Inflammatory macrophage treated with lipopolysaccharide for 4 hours (primary cell): ENCODE results near the gene RNPEP.
"Not testable (repeated sequence)": the region's sequence is repeated elsewhere in the genome, so short reads cannot be mapped to it uniquely, and the experiment has no call there.

Experiments
- DNase-seq: peaks from one replicate; pipeline ENCODE4 v3.0.0-alpha.2; 2020

RNPEP gene

DNA sequence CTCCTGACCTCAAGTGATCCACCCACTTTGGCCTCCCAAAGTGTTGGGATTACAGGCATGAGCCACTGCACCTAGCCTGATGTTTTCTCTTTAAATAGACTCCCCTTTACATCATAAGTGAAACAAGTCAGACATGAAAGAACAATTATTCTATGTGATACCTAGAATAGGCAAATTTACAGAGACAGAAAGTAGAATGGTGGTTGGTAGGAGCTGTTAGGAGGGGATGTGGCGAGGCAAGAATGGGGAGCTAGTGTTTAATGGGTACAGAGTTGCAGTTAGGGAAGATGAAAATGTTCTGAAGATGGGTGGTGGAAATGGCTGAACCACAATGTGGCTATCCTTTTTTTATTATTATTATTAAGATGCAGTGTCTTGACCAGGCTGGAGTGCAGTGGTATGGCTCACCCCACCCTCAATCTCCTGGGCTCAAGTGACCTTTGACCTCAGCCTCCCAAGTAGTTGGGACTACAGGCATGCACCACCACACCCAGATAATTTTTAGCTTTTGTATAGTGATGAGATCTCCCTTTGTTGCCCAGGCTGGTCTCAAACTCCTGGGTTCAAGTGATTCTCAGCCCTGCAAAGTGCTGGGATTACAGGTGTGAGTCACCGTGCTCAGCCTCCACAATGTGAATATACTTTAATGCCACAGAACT lies 56.4 kb downstream of the RNPEP start:
- no peak for DNase-seq

DNA sequence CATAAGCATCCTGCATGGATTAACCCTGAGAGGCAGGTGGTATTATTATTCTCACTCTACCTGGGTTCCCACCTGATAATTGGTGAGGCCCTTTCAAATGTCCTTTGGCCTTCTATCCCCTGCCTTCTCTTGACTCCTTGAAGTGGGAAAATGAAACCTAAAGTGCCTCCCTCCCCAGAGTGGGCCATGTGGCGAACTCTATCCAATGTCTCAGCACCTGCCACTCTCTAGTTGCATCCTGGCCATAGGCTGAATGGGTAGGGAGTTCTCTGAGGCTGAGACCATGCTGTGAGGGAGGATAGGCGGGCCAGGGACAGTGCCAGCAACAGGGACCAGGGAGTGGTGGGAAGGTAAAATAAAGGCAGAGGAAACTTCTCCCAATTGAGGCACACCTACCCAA lies 63.3 kb downstream of the RNPEP start:
- no peak for DNase-seq

GRCh38 chr1:202046227-202046626 lies 63.8 kb downstream of the RNPEP start:
- no peak for DNase-seq

DNA sequence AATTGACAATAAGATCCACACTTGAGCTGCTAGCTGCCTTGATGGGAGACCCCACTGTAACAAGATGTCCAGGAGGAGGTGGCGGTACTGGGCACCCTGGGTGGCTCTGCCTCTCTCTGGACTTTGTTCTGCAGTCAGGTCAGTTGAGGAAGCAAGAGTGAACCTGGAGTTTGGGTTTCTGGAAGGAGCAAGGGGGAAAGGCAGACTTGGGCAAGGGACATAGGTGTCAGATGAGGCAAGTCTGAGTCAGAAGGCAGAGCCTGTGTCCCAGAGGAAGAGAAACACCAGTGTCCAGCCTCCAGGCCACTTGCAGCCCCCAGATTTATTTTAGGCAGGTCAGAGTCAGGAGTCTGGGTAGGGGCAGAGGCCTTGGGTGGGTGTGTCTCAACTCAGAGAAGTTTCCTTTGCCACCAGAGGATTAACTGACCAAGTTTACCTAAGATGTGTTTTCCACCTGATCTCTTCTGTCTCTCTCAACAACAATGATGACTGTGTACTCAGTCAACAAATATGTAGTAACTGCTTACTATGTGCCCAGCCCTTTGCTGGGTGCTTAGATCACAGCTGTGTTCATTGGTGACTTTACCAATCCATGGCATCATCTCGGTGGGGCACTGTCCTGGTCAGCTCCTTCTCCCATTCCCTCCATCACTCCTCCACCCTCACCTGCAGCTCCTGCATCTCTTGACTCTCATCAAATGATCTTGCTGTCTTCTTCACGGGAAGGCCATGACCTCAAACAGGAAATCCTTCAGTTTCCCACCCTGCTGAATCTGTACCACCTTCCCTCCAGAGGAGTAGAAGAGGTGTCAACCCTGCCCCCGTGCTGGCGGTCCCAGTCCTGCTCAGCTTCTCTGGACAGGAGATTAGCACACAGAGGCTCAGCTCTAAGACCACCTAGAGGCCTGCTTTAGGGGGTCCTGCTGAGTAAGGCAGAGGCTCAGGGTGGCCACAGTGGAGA lies 64.6 kb downstream of the RNPEP start:
- no peak for DNase-seq

DNA sequence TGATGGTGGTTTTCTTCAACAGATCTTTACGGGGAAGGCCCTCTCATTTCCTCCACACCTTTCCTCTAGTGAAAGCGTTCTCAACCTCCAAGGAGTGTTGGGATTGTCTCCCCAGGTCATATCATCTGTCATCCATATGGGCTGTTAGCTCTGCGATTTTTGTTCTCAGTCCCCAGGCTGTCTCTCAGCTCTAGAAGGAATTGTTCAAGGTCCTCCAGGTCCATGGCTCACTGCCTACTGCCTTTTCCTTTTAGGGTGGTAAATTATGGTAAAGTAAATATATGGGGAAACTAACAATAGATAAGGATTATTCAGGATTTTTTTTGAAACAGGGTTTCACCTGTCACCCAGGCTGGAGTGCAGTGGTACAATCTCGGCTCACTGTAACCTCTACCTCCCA lies 65.5 kb downstream of the RNPEP start:
- DNase-seq: no peak

- DNase-seq: peak; percentile 43
These were observed 66.7 kb downstream of the RNPEP start for GRCh38 chr1:202049129-202049528.

GRCh38 chr1:202054094-202054493 lies 71.6 kb downstream of the RNPEP start:
- no peak for DNase-seq

GRCh38 chr1:202054673-202055072 lies 72.2 kb downstream of the RNPEP start:
- DNase-seq: not testable (repeated sequence)
